ENCODE results near the gene PALLD. TPM values are rescaled to one million over a fixed set of nuclear protein-coding genes. Genes with fewer than 3 reads are reported as not detected.

PALLD gene
- total and polyA plus RNA-seq, 2 of the 13 experiments (the other 11 are each of a cell fraction or from before 2014, with no cell fraction given): 0.50 to 1.5 TPM

GRCh38 chr4:168636040-168636439 lies 139.2 kb downstream of the PALLD start:
- Histone ChIP-seq H3K79me2 (ENCODE audit: insufficient read depth, low read length) (no peaks in the 10 kb centered on the region), H3K4me1 (ENCODE audit: insufficient read depth, low read length) (0 out of 2 replicates have a peak, but pooled peaks cover 10% of the 10 kb centered on the region), H3K4me2 (ENCODE audit: low read depth, low read length) (no peak overlapping the region), H3K4me3 (replicated peaks in 1 of 3; ENCODE audit: insufficient read depth in 1 of 3, low read depth in 2 of 3, low read length in 3 of 3) (no peak overlapping the region), H4K20me1 (ENCODE audit: insufficient read depth, low read length) (no peaks in the 10 kb centered on the region), H3K27me3 (ENCODE audit: control insufficient read depth in 1 of 2, insufficient read depth in 2 of 2, low read length in 2 of 2) (peaks cover 0 to 19% of the 10 kb centered on the region in 2 experiments; a peak in 3 of 5 replicates), H3K9me3 (ENCODE audit: low read length) (no peaks in the 10 kb centered on the region), H2AFZ (ENCODE audit: low read length) (no peak overlapping the region), H3K9ac (ENCODE audit: insufficient read depth, low read depth, low read length) (no peak overlapping the region), H3K27ac (ENCODE audit: extremely low read length, insufficient read depth, low read length) (no peak overlapping the region), H3K36me3 (replicated peaks in 1 of 2; ENCODE audit: control insufficient read depth in 1 of 2, insufficient read depth in 2 of 2, low read length in 2 of 2) (no peaks in the 10 kb centered on the region)
- in situ Hi-C loops (cut with HindIII; ENCODE audit: extremely low pct_ligation_motif_present, low pct_unique_long_range_greater_than_20kb): no loop called here
- ChIA-PET CTCF (ENCODE audit: low intra/inter-chr PET ratio, low total read pairs) (no interaction called here), POLR2A (no interaction called here)
- no peak for TF ChIP-seq ZNF30 (CRISPR knock-in tag; IDR thresholded peaks at IDR 0.05)
- TF ChIP-seq ZNF547 (CRISPR knock-in tag; IDR thresholded peaks at IDR 0.05): no peak
- no peak for TF ChIP-seq ZNF605 (CRISPR knock-in tag; IDR thresholded peaks at IDR 0.05)
- no peak for TF ChIP-seq ZNF180 (CRISPR knock-in tag; IDR thresholded peaks at IDR 0.05; ENCODE audit: borderline replicate concordance, low read depth)
- TF ChIP-seq ZNF337 (CRISPR knock-in tag; IDR thresholded peaks at IDR 0.05; ENCODE audit: borderline replicate concordance, low read depth): no peak
- no peak for TF ChIP-seq HMGXB4 (CRISPR knock-in tag; IDR thresholded peaks at IDR 0.05; ENCODE audit: borderline replicate concordance in 1 of 2, low read depth in 1 of 2)
- TF ChIP-seq ELK4 (CRISPR knock-in tag; IDR thresholded peaks at IDR 0.05; ENCODE audit: borderline replicate concordance): no peak
- WGBS (ENCODE audit: low lambda C conversion rate): 14% methylated on average over 4 of the region's 5 CpGs
- no TSS peak for BruUV-seq (replicated peaks)
- DNase-seq (ENCODE audit: low spot score): no peak
- intact Hi-C loops (cut with micrococcal nuclease; ENCODE audit: unreplicated experiment): no loop called here
- no peak for FAIRE-seq
- no peak for ATAC-seq
